IMR-90 (cell line): ENCODE results near the gene SLC39A11.

ENCODE experiments used
- BHLHE40 ChIP-seq: fragments of 150-350 bp; IDR thresholded peaks from 2 replicates; pipeline ENCODE4 v1.6.1; 2016; ENCODE audit warnings: mild to moderate bottlenecking, low read depth, low read length
- CTCF ChIP-seq: conservative IDR thresholded peaks from 2 replicates; pipeline ENCODE4 v1.5.1; 2012; ENCODE audit warnings: mild to moderate bottlenecking, low read depth, low read length, improper control_type of control experiment
- MAFK ChIP-seq: IDR thresholded peaks from 2 replicates; pipeline ENCODE4 v1.6.1; 2012; ENCODE audit warnings: low read depth, low read length, improper control_type of control experiment
- MXI1 ChIP-seq: IDR thresholded peaks from 2 replicates; pipeline ENCODE4 v1.6.1; 2012; ENCODE audit warnings: low read depth, mild to moderate bottlenecking, low read length, moderate library complexity, borderline replicate concordance
- POLR2A ChIP-seq: IDR thresholded peaks from 2 replicates; pipeline ENCODE4 v1.6.1; 2012; ENCODE audit warnings: mild to moderate bottlenecking, low read depth, low read length
- RAD21 ChIP-seq: IDR thresholded peaks from 2 replicates; pipeline ENCODE4 v1.6.1; 2012; ENCODE audit warnings: low read length, improper control_type of control experiment
- RCOR1 ChIP-seq: IDR thresholded peaks from 2 replicates; pipeline ENCODE4 v1.6.1; 2012; ENCODE audit warnings: mild to moderate bottlenecking, low read length, improper control_type of control experiment; ENCODE audit not compliant: insufficient replicate concordance
- RFX5 ChIP-seq: IDR thresholded peaks from 2 replicates; pipeline ENCODE4 v1.8.0; 2012; ENCODE audit warnings: low read depth, mild to moderate bottlenecking, low read length, moderate library complexity
- SMC3 ChIP-seq: fragments of 150-350 bp; IDR thresholded peaks from 2 replicates; pipeline ENCODE4 v1.6.1; 2016; ENCODE audit warnings: low read depth, mild to moderate bottlenecking, antibody characterized with exemption, low read length, moderate library complexity
- USF2 ChIP-seq: fragments of 150-350 bp; IDR thresholded peaks from 2 replicates; pipeline ENCODE4 v1.6.1; 2017; ENCODE audit warnings: mild to moderate bottlenecking, antibody characterized with exemption, low read length, low read depth

- TF ChIP-seq CTCF (no peak), POLR2A (no peak), SMC3 (no peak), RAD21 (no peak), USF2 (no peak), RFX5 (no peak), RCOR1 (no peak), MXI1 (no peak), BHLHE40 (no peak), MAFK (no peak)
Observed at GRCh38 chr17:73069164-73069770, 23.2 kb downstream of the SLC39A11 start.
